Nephron progenitor cell (in vitro differentiated cells): ENCODE data around the gene HDGF.
A peak's percentile ranks its signal among the peaks of the same experiment; 100 is the strongest.

ENCODE experiments used
- DNase-seq: peaks from one replicate; pipeline ENCODE4 v3.0.0; 2021
- H3K27ac Mint-ChIP-seq: 2 replicates; pipeline ENCODE4 v1.8.0; 2021; ENCODE audit warnings: mild to moderate bottlenecking, moderate library complexity, mixed read lengths
- H3K27me3 Mint-ChIP-seq: 2 replicates; pipeline ENCODE4 v1.8.0; 2021; ENCODE audit warnings: mild to moderate bottlenecking, low read depth, mixed read lengths; ENCODE audit not compliant: poor library complexity
- H3K36me3 Mint-ChIP-seq: 2 replicates; pipeline ENCODE4 v1.8.0; 2021; ENCODE audit warnings: low read depth, mixed read lengths
- H3K4me1 Mint-ChIP-seq: 2 replicates; pipeline ENCODE4 v1.8.0; 2021; ENCODE audit warnings: mixed read lengths
- H3K4me3 Mint-ChIP-seq: 2 replicates; pipeline ENCODE4 v1.8.0; 2021; ENCODE audit warnings: mild to moderate bottlenecking, moderate library complexity, mixed read lengths
- H3K9me3 Mint-ChIP-seq: 2 replicates; pipeline ENCODE4 v1.8.0; 2021; ENCODE audit warnings: mild to moderate bottlenecking, moderate library complexity, mixed read lengths
- CTCF ChIP-seq: fragments of 200-600 bp; sonication (generic); IDR thresholded peaks from 2 replicates; pipeline ENCODE4 v1.5.0; 2021; ENCODE audit warnings: antibody characterized with exemption

The HDGF gene

GRCh38 chr1:156749419-156750118, 1.9 kb downstream of the HDGF start:
- H3K36me3 Mint-ChIP-seq: peaks cover 6% of the 10 kb centered on the region
- H3K4me1 Mint-ChIP-seq: peaks cover 64% of the 10 kb centered on the region
- no peaks in the 10 kb centered on the region for H3K9me3 Mint-ChIP-seq
- DNase-seq: no peak
- H3K4me3 Mint-ChIP-seq: peak overlapping the region; percentile 96
- TF ChIP-seq CTCF: no peak
- H3K27ac Mint-ChIP-seq: peak overlapping the region; percentile 98
- no peaks in the 10 kb centered on the region for H3K27me3 Mint-ChIP-seq

- DNase-seq: no peak
- Mint-ChIP-seq H3K9me3 (no peaks in the 10 kb centered on the region), H3K4me3 (peak overlapping the region; percentile 96), H3K27ac (peak overlapping the region; percentile 98), H3K27me3 (no peaks in the 10 kb centered on the region), H3K36me3 (peaks cover 11% of the 10 kb centered on the region), H3K4me1 (peaks cover 64% of the 10 kb centered on the region)
- TF ChIP-seq CTCF: no peak
These were observed 2.6 kb downstream of the HDGF start for GRCh38 chr1:156748670-156749418.

- no peak for DNase-seq
- Mint-ChIP-seq H3K36me3 (peaks cover 16% of the 10 kb centered on the region), H3K27ac (peak overlapping the region; percentile 98), H3K27me3 (no peaks in the 10 kb centered on the region), H3K4me3 (peak overlapping the region; percentile 96), H3K4me1 (peaks cover 65% of the 10 kb centered on the region), H3K9me3 (no peaks in the 10 kb centered on the region)
- TF ChIP-seq CTCF: no peak
These were observed 3.5 kb downstream of the HDGF start for GRCh38 chr1:156747742-156748669.

DNA sequence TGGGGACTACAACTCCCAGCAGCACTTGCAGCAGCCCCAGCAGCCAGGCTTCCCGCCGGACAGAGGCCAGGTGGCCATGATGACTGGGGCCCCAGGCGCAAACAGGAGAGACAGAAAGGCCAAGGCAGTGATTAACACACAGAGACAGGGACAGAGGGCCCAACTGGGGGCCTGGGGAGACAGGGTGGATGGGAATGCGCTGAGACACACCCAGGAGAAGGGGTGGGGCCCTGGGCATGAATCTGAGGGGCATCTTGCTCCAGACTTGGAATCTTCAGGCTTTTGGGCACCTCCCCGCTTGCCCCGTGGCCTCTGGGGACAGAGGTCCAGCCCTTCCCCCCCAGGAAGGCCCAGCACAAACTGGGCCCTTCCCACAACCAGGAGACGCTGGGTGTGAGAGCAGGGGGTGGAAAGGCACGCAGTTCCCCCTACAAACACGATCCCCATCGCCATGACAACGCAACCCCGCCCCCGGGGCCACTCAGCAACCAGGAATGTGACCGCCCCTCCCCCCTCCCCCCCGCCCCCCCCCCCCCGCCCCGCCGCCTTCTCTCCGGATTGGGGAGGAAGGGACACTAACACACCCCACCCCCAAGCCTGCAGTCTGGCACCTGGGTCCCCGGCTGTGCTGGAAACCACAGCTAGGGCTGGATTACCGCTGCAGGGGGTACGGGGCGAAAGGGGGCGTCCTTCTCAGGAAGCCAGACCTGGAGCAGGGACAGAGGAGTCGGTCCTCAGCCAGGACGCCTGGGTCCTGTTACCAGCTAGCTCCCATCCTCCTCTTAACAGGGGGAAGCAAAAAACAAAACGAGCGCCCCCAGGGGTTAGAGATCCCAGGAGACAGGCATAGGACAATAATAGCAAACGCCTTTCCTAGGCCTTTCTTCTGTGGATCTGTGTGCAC, 4.5 kb downstream of the HDGF start:
- DNase-seq: peak; percentile 93
- H3K27ac Mint-ChIP-seq: peak overlapping the region; percentile 100
- H3K9me3 Mint-ChIP-seq: no peaks in the 10 kb centered on the region
- H3K27me3 Mint-ChIP-seq: no peaks in the 10 kb centered on the region
- peaks cover 70% of the 10 kb centered on the region for H3K4me1 Mint-ChIP-seq
- H3K36me3 Mint-ChIP-seq: peaks cover 26% of the 10 kb centered on the region
- no peak for TF ChIP-seq CTCF
- peak overlapping the region; percentile 96 for H3K4me3 Mint-ChIP-seq

GRCh38 chr1:156746406-156746727, 5.1 kb downstream of the HDGF start:
- no peak for TF ChIP-seq CTCF
- DNase-seq: no peak
- H3K4me3 Mint-ChIP-seq: peak overlapping the region; percentile 96
- H3K4me1 Mint-ChIP-seq: peaks cover 77% of the 10 kb centered on the region
- peak overlapping the region; percentile 100 for H3K27ac Mint-ChIP-seq
- H3K36me3 Mint-ChIP-seq: peaks cover 29% of the 10 kb centered on the region
- no peaks in the 10 kb centered on the region for H3K9me3 Mint-ChIP-seq
- H3K27me3 Mint-ChIP-seq: no peaks in the 10 kb centered on the region
